HG03521 (cell line): ENCODE results near the gene GALNT17.
"Not testable (repeated sequence)": the region's sequence is repeated elsewhere in the genome, so short reads cannot be mapped to it uniquely, and the experiment has no call there.

ENCODE experiments used
- ATAC-seq: cut with Tn5 transposase; IDR thresholded peaks from one replicate; pipeline ENCODE4 v1.9.1; 2021; ENCODE audit warnings: mild to moderate bottlenecking, moderate library complexity; ENCODE audit not compliant: unreplicated experiment

Gene GALNT17

GRCh38 chr7:71157757-71158156 lies 25.8 kb downstream of the GALNT17 start:
- no peak for ATAC-seq

- no peak for ATAC-seq
Observed at GRCh38 chr7:71165708-71166107, 33.8 kb downstream of the GALNT17 start.

GRCh38 chr7:71171476-71171875 lies 39.5 kb downstream of the GALNT17 start:
- no peak for ATAC-seq

- no peak for ATAC-seq
Observed at GRCh38 chr7:71173955-71174354, 42.0 kb downstream of the GALNT17 start.

GRCh38 chr7:71182438-71182935 lies 50.5 kb downstream of the GALNT17 start:
- ATAC-seq, result no peak

- ATAC-seq, result no peak
Observed at GRCh38 chr7:71184136-71184535, 52.2 kb downstream of the GALNT17 start.

- ATAC-seq, result no peak
Observed at GRCh38 chr7:71184609-71185008, 52.7 kb downstream of the GALNT17 start.

GRCh38 chr7:71186535-71187057 lies 54.7 kb downstream of the GALNT17 start:
- no peak for ATAC-seq

GRCh38 chr7:71191771-71192170 lies 59.8 kb downstream of the GALNT17 start:
- ATAC-seq, result no peak

GRCh38 chr7:71193099-71193810 lies 61.3 kb downstream of the GALNT17 start:
- no peak for ATAC-seq

GRCh38 chr7:71198391-71198790 lies 66.4 kb downstream of the GALNT17 start:
- ATAC-seq, result no peak

- ATAC-seq, result no peak
Observed at GRCh38 chr7:71198887-71199286, 66.9 kb downstream of the GALNT17 start.

GRCh38 chr7:71206184-71206583 lies 74.2 kb downstream of the GALNT17 start:
- ATAC-seq, result no peak

GRCh38 chr7:71208881-71209280 lies 76.9 kb downstream of the GALNT17 start:
- ATAC-seq, result no peak

GRCh38 chr7:71209484-71209883 lies 77.5 kb downstream of the GALNT17 start:
- not testable (repeated sequence) for ATAC-seq

GRCh38 chr7:71210220-71210619 lies 78.3 kb downstream of the GALNT17 start:
- ATAC-seq, result no peak

- ATAC-seq, result not testable (repeated sequence)
Observed at GRCh38 chr7:71212433-71212832, 80.5 kb downstream of the GALNT17 start.

GRCh38 chr7:71216211-71216610 lies 84.3 kb downstream of the GALNT17 start:
- no peak for ATAC-seq

- no peak for ATAC-seq
Observed at GRCh38 chr7:71220210-71220695, 88.3 kb downstream of the GALNT17 start.

- no peak for ATAC-seq
Observed at GRCh38 chr7:71221049-71221448, 89.1 kb downstream of the GALNT17 start.

GRCh38 chr7:71221549-71221948 lies 89.6 kb downstream of the GALNT17 start:
- ATAC-seq, result no peak

- no peak for ATAC-seq
Observed at GRCh38 chr7:71227126-71227525, 95.2 kb downstream of the GALNT17 start.
